ENCODE measurements around the gene CNKSR1.

GRCh38 chr1:26134466-26134865 lies 42.8 kb upstream of the CNKSR1 start:
- TF ChIP-seq CTCF (IDR thresholded peaks at IDR 0.05) = no peak
- TF ChIP-seq EP300 (IDR thresholded peaks at IDR 0.05) = no peak
- no peak for TF ChIP-seq POLR2A (IDR thresholded peaks at IDR 0.05)
- no peak for TF ChIP-seq POLR2AphosphoS5 (IDR thresholded peaks at IDR 0.05)
